PC-9 (cell line): Measurements from ENCODE around the gene UVRAG. TPM values are rescaled to one million over a fixed set of nuclear protein-coding genes. Genes with fewer than 3 reads are reported as not detected.

Experiments
- BruUV-seq: library from RNA; stranded (reverse); fragments of 400-500 nt; replicated peaks from 2 replicates; lab custom pipeline; 2021; lab: Mats Ljungman, UMichigan
- CTCF ChIA-PET: fragments of 300-600 bp; sonication (Branson Sonifier 250); formaldehyde crosslinking; loops from one replicate; lab custom pipeline; 2022; ENCODE audit warnings: antibody characterized with exemption; lab: Charles Lee
- POLR2A ChIA-PET: fragments of 300-600 bp; sonication (Branson Sonifier 250); formaldehyde crosslinking; loops from one replicate; lab custom pipeline; 2022; ENCODE audit warnings: antibody characterized with exemption; ENCODE audit not compliant: unreplicated experiment; lab: Charles Lee
- DNase-seq, 2 experiments: peaks; one replicate each; pipeline versions ENCODE4 v3.0.0 to v3.0.0-alpha.2; 2015 to 2022; ENCODE audit warnings: mixed read lengths in 1 of 2
- H2AFZ ChIP-seq: fragments of 200-600 bp; sonication (generic); 2 replicates; pipeline ENCODE4 v1.8.1; 2017; ENCODE audit warnings: antibody characterized with exemption
- H3F3A ChIP-seq: fragments of 200-600 bp; sonication (generic); 2 replicates; pipeline ENCODE4 v1.8.1; 2017; ENCODE audit warnings: antibody characterized with exemption, mild to moderate bottlenecking, low read depth; ENCODE audit not compliant: insufficient read depth
- H3K27ac ChIP-seq: fragments of 200-600 bp; sonication (generic); 2 replicates; pipeline ENCODE4 v1.6.1; 2016; ENCODE audit warnings: mixed run types
- H3K27me3 ChIP-seq: fragments of 200-600 bp; sonication (generic); 2 replicates; pipeline ENCODE4 v1.6.1; 2016; ENCODE audit warnings: low read depth, mixed run types; ENCODE audit not compliant: insufficient read depth
- H3K36me3 ChIP-seq: fragments of 200-600 bp; sonication (generic); 2 replicates; pipeline ENCODE4 v1.6.1; 2016; ENCODE audit warnings: low read depth, mixed run types
- H3K4me1 ChIP-seq: fragments of 200-600 bp; sonication (generic); replicated peaks from 2 replicates; pipeline ENCODE4 v1.6.1; 2016; ENCODE audit warnings: mixed run types; ENCODE audit not compliant: insufficient read depth
- H3K4me2 ChIP-seq: fragments of 200-600 bp; sonication (generic); 2 replicates; pipeline ENCODE4 v1.6.1; 2017; ENCODE audit warnings: mixed run types
- H3K4me3 ChIP-seq: fragments of 200-600 bp; sonication (generic); 2 replicates; pipeline ENCODE4 v1.6.1; 2016; ENCODE audit warnings: mixed run types
- H3K79me2 ChIP-seq: fragments of 200-600 bp; sonication (generic); 2 replicates; pipeline ENCODE4 v1.6.1; 2017; ENCODE audit warnings: low read depth, mixed run types
- H3K9me2 ChIP-seq: fragments of 200-600 bp; sonication (generic); 2 replicates; pipeline ENCODE4 v1.8.1; 2017; ENCODE audit warnings: mild to moderate bottlenecking; ENCODE audit not compliant: insufficient read depth
- H3K9me3 ChIP-seq: fragments of 200-600 bp; sonication (generic); 2 replicates; pipeline ENCODE4 v1.8.1; 2016; ENCODE audit warnings: low read depth; ENCODE audit not compliant: insufficient read depth
- H4K20me1 ChIP-seq: fragments of 200-600 bp; sonication (generic); 2 replicates; pipeline ENCODE4 v1.8.1; 2017; ENCODE audit not compliant: insufficient read depth
- EZH2 ChIP-seq: fragments of 200-600 bp; sonication (generic); IDR thresholded peaks from 2 replicates; pipeline ENCODE4 v1.8.0; 2017; ENCODE audit warnings: antibody characterized with exemption, low read depth
- intact Hi-C: fragments of 100-400 bp; cut with micrococcal nuclease; formaldehyde crosslinking; loops from one replicate; pipeline ENCODE4 v1.10.0; 2022; ENCODE audit not compliant: unreplicated experiment
- total RNA-seq: library from RNA; stranded (reverse); gene quantifications from 2 replicates; pipeline ENCODE4 v1.2.3, GENCODE V29; 2021
- TF ChIP-seq, protein P1 (sequence below): fragments of 200-600 bp; sonication (generic); conservative IDR thresholded peaks from 2 replicates; pipeline ENCODE4 v1.6.1; 2017; ENCODE audit warnings: mixed run types, antibody characterized with exemption, mild to moderate bottlenecking, moderate library complexity

The UVRAG gene
- total RNA-seq, 1 experiment from 2014 or later, result 20.4 TPM

DNA sequence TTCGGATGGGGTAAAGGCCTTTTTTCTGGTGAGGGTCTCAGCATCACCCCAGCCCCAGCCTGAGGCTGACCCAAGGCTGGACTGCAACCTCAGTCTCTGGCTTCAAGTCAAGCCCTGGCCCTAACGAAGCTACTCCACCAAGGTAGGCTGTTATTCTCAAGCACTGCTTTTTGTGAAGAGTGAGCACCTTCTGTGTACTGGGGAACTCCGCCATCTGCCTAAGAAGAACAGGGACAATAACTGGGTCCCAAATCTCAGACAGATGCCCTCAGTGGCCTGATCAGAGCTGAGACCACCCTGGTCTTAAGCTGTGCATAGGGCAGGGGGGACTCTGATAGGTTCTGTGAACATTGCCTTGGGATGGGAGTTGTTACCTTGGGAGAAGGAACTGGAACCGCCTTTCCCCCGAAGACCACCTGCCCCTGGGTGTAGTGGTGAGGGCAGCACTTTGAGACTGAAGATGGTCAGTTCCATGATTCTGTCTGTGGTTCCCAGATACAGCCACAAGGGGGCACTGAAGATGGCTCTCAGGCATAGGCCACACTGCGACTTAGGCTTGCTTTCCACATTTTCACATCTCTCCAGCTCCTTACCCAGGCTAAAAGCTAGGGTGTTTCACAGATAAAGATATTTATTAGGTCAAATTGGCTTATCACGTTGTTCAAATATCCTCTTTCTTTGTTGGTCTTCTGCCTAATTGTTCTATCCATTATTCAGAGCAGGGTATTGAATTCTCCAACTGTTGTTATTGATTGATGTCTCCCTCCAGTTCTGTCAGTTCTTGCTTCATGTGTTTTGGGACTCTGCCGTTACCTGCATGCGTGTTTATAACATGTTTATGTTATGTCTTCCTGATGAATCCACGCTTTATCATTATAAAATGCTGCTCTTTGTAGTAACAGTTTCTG, 11.8 kb upstream of the UVRAG start:
- DNase-seq, result peak; percentile 54 to 65
- intact Hi-C loops, result loop anchor here (1.0 to 5.0 kb wide), 9 partner anchors 64 to 515 kb away; partner anchors contain the start of gene WNT11

DNA sequence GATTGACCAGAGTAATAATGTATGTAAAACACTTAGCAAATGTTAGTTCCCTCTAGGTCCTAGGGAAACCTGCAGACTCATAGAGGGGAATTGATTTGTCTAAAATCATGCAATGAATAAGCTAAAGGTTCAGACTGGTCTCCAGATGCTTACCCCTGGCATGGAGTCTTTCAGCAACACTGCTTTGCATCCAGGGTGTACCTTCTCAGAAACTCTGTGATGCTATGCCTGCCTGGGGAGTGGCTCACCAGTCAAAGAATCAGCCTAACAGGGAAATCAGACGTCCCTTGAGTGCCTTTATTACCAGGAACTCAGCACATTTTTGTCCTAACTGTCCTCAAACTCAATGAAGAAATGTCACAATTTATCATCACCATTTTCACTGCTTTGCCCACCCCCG, 5.9 kb upstream of the UVRAG start:
- Histone ChIP-seq H3F3A (peaks cover 40% of the 10 kb centered on the region), H3K79me2 (no peaks in the 10 kb centered on the region), H3K9me3 (no peaks in the 10 kb centered on the region), H3K27ac (no peak overlapping the region), H4K20me1 (no peaks in the 10 kb centered on the region), H2AFZ (no peak overlapping the region), H3K4me1 (peaks cover 32% of the 10 kb centered on the region), H3K4me2 (no peak overlapping the region), H3K36me3 (no peaks in the 10 kb centered on the region), H3K27me3 (no peaks in the 10 kb centered on the region), H3K4me3 (no peak overlapping the region), H3K9me2 (no peaks in the 10 kb centered on the region)
- CTCF ChIA-PET, result no interaction called here
- intact Hi-C loops, result no loop called here
- no peak for TF ChIP-seq EZH2
- TF ChIP-seq, protein P1, sequence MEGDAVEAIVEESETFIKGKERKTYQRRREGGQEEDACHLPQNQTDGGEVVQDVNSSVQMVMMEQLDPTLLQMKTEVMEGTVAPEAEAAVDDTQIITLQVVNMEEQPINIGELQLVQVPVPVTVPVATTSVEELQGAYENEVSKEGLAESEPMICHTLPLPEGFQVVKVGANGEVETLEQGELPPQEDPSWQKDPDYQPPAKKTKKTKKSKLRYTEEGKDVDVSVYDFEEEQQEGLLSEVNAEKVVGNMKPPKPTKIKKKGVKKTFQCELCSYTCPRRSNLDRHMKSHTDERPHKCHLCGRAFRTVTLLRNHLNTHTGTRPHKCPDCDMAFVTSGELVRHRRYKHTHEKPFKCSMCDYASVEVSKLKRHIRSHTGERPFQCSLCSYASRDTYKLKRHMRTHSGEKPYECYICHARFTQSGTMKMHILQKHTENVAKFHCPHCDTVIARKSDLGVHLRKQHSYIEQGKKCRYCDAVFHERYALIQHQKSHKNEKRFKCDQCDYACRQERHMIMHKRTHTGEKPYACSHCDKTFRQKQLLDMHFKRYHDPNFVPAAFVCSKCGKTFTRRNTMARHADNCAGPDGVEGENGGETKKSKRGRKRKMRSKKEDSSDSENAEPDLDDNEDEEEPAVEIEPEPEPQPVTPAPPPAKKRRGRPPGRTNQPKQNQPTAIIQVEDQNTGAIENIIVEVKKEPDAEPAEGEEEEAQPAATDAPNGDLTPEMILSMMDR, result no peak
- POLR2A ChIA-PET, result interaction anchor here (0.5 kb wide), 1 partner anchor 145 kb away, joined by 5 read pairs; no protein-coding TSS in a partner anchor
- BruUV-seq, result no TSS peak
- no peak for DNase-seq

More for the DNA sequence above, 11.8 kb upstream of the UVRAG start:
- H3K9me3 ChIP-seq, result no peaks in the 10 kb centered on the region
- ChIA-PET CTCF (interaction anchor here (1.5 to 2.1 kb wide), 2 partner anchors 11 to 65 kb away, joined by 7 read pairs; no protein-coding TSS in a partner anchor), POLR2A (no interaction called here)
- H3F3A ChIP-seq, result peaks cover 5% of the 10 kb centered on the region; the same call in 1 of the 2 replicates
- H3K79me2 ChIP-seq, result no peaks in the 10 kb centered on the region
- no peak overlapping the region for H3K4me3 ChIP-seq
- no peak for TF ChIP-seq EZH2
- TF ChIP-seq, protein P1, result peak; percentile 97
- no peaks in the 10 kb centered on the region for H3K27me3 ChIP-seq
- no peak overlapping the region for H3K27ac ChIP-seq
- H3K9me2 ChIP-seq, result no peaks in the 10 kb centered on the region
- no peaks in the 10 kb centered on the region for H3K4me1 ChIP-seq
- H4K20me1 ChIP-seq, result no peaks in the 10 kb centered on the region
- no peak overlapping the region for H2AFZ ChIP-seq
- no peak overlapping the region for H3K4me2 ChIP-seq
- no TSS peak for BruUV-seq
- H3K36me3 ChIP-seq, result no peaks in the 10 kb centered on the region

GRCh38 chr11:75809991-75810390, 5.0 kb upstream of the UVRAG start:
- CTCF ChIA-PET, result interaction anchor here (0.7 kb wide), 1 partner anchor 54 kb away, joined by 3 read pairs; no protein-coding TSS in a partner anchor
- POLR2A ChIA-PET, result no interaction called here

More at GRCh38 chr11:75809991-75810390, 5.0 kb upstream of the UVRAG start:
- DNase-seq, result no peak
- H3K9me3 ChIP-seq, result no peaks in the 10 kb centered on the region
- H4K20me1 ChIP-seq, result no peaks in the 10 kb centered on the region
- H3K4me2 ChIP-seq, result no peak overlapping the region
- no TSS peak for BruUV-seq
- peaks cover 35% of the 10 kb centered on the region for H3K4me1 ChIP-seq
- TF ChIP-seq EZH2, result no peak
- TF ChIP-seq, protein P1, result no peak
- no peaks in the 10 kb centered on the region for H3K79me2 ChIP-seq
- no peaks in the 10 kb centered on the region for H3K9me2 ChIP-seq
- H3K4me3 ChIP-seq, result no peak overlapping the region
- H3F3A ChIP-seq, result peaks cover 44% of the 10 kb centered on the region
- intact Hi-C loops, result loop anchor here (10.0 kb wide), 1 partner anchor 825 kb away; no protein-coding TSS in a partner anchor
- H3K27ac ChIP-seq, result no peak overlapping the region
- no peaks in the 10 kb centered on the region for H3K36me3 ChIP-seq
- no peaks in the 10 kb centered on the region for H3K27me3 ChIP-seq
- H2AFZ ChIP-seq, result no peak overlapping the region
